Measurements from ENCODE around the gene GSX1. TPM values are rescaled to one million over a fixed set of nuclear protein-coding genes. Genes with fewer than 3 reads are reported as not detected.

GSX1 gene
- total RNA-seq, 1 experiment from 2014 or later: not detected

DNA sequence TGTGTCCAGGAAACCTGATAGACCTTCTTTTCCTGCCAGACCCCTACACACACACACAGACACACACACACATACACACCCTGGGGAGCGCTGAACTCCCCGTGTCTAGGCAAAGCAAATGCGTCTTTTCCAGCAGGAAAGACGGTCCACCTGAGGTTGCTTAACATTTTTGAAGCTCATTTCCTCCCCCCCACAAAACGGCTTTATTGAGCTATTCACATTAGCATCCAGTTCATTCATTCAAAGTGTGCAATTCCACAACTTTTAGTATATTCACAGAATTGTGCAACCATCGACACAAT is 3.4 kb downstream of the GSX1 start (continued):
- TF ChIP-seq CEBPB (IDR thresholded peaks at IDR 0.05; ENCODE audit: low read depth) (no peak), RAD21 (IDR thresholded peaks at IDR 0.05; ENCODE audit: low read depth) (no peak), ZBTB33 (IDR thresholded peaks at IDR 0.05; ENCODE audit: extremely low read depth, insufficient replicate concordance, low read length) (no peak), EZH2 (IDR thresholded peaks at IDR 0.05) (no peak)

DNA sequence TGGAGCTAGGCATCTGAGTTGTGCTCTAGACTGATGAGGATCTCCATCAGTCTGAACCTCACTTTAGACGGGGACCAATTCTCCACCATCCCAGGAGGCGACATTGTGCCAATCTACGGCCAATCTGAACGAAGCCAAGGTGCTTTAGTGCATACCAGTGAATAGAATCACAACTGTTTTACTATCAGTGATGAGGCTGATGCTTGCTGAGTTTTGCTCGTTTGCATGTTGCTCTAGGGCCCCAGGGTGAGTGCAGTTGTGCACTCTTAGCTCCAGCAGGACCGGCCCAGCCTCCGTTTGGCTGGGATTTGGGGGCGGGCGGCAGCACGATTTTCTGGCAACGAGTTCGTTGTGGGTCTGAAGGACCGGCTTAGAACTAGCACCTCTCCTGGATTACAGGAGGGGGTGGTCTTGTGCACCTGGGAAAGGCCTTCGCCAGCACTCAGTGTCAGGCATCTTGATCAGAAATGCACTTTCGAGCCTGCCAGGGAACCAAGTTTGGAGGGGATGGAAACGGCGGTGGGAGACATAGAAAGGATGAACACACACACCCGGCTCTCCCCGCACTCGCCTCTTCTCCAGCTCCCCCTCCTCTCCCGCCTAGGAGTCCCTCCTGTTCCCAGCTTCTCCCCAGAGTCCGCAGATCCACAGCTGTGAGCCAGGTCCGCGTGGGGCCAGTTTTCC is 4.4 kb downstream of the GSX1 start:
- Histone ChIP-seq H3K9me3 (ENCODE audit: control insufficient read depth in 1 of 2, insufficient read depth in 1 of 2, low read depth in 1 of 2, low read length in 2 of 2) (no peaks in the 10 kb centered on the region), H3K27me3 (ENCODE audit: insufficient read depth, low read length) (no peaks in the 10 kb centered on the region), H3K9me2 (ENCODE audit: insufficient read depth) (no peaks in the 10 kb centered on the region), H3K79me2 (ENCODE audit: insufficient read depth, low read length) (no peaks in the 10 kb centered on the region), H3K4me3 (replicated peaks in 1 of 2; ENCODE audit: low read depth in 1 of 2, low read length in 2 of 2) (no peak overlapping the region), H4K20me1 (ENCODE audit: insufficient read depth) (no peaks in the 10 kb centered on the region), H3K27ac (ENCODE audit: low read depth, low read length) (no peak overlapping the region), H3K9ac (ENCODE audit: low read length) (no peak overlapping the region), H3K36me3 (ENCODE audit: control insufficient read depth in 1 of 2, insufficient read depth in 2 of 2, low read length in 2 of 2) (no peaks in the 10 kb centered on the region), H3K4me2 (ENCODE audit: low read length) (no peak overlapping the region), H3K4me1 (ENCODE audit: control insufficient read depth in 1 of 2, insufficient read depth in 2 of 2, low read length in 2 of 2) (no peaks in the 10 kb centered on the region), H2AFZ (ENCODE audit: low read depth, low read length, poor library complexity, severe bottlenecking) (no peak overlapping the region)
- ChIA-PET CTCF (no interaction called here), POLR2A (no interaction called here), RAD21 (ENCODE audit: low non-redundant PET in 1 of 2, low total read pairs in 2 of 2, uncharacterized antibody in 2 of 2, unreplicated experiment in 2 of 2) (no interaction called here)
- no TSS peak for BruUV-seq (replicated peaks)
- no peak for TF ChIP-seq EZH2 (IDR thresholded peaks at IDR 0.05)
- TF ChIP-seq, protein P1, sequence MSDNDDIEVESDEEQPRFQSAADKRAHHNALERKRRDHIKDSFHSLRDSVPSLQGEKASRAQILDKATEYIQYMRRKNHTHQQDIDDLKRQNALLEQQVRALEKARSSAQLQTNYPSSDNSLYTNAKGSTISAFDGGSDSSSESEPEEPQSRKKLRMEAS (IDR thresholded peaks at IDR 0.05): no peak
- TF ChIP-seq POLR2AphosphoS5 (IDR thresholded peaks at IDR 0.05; ENCODE audit: low read depth, low read length): no peak
- TF ChIP-seq JUND (IDR thresholded peaks at IDR 0.05): no peak
- no peak for TF ChIP-seq YY1 (IDR thresholded peaks at IDR 0.05; ENCODE audit: extremely low read depth, insufficient replicate concordance, low read depth, low read length)
- TF ChIP-seq CTCF (IDR thresholded peaks at IDR 0.05 in 2 of 3, conservative IDR thresholded peaks at IDR 0.05 in 1 of 3; ENCODE audit: borderline replicate concordance in 1 of 3, insufficient read depth in 1 of 3, low read depth in 2 of 3, low read length in 2 of 3): no peak
- no peak for TF ChIP-seq CEBPB (IDR thresholded peaks at IDR 0.05; ENCODE audit: low read depth)
- TF ChIP-seq REST (IDR thresholded peaks at IDR 0.05; ENCODE audit: low read depth): no peak
- TF ChIP-seq ATF3 (IDR thresholded peaks at IDR 0.05): no peak
- TF ChIP-seq POLR2A (IDR thresholded peaks at IDR 0.05; ENCODE audit: borderline replicate concordance, extremely low read depth, insufficient read depth, insufficient read length): no peak
- no peak for TF ChIP-seq EZH2phosphoT487 (IDR thresholded peaks at IDR 0.05; ENCODE audit: borderline replicate concordance)
- no peak for TF ChIP-seq ZNF274 (IDR thresholded peaks at IDR 0.05; ENCODE audit: low read depth, low read length)
- no peak for TF ChIP-seq TCF7L2 (IDR thresholded peaks at IDR 0.05; ENCODE audit: borderline replicate concordance, extremely low read depth, insufficient read depth, insufficient read length)
- no peak for TF ChIP-seq SRF (IDR thresholded peaks at IDR 0.05; ENCODE audit: low read depth)
- no peak for DNase-seq (ENCODE audit: low read depth, low spot score)
- intact Hi-C loops (cut with micrococcal nuclease): no loop called here
- no peak for ATAC-seq
